ENCODE data around the gene LIPC. TPM values are rescaled to one million over a fixed set of nuclear protein-coding genes. Genes with fewer than 3 reads are reported as not detected.

Gene LIPC
- total and polyA plus RNA-seq, 4 donors: 0.17 to 0.99 (median 0.62) TPM

DNA sequence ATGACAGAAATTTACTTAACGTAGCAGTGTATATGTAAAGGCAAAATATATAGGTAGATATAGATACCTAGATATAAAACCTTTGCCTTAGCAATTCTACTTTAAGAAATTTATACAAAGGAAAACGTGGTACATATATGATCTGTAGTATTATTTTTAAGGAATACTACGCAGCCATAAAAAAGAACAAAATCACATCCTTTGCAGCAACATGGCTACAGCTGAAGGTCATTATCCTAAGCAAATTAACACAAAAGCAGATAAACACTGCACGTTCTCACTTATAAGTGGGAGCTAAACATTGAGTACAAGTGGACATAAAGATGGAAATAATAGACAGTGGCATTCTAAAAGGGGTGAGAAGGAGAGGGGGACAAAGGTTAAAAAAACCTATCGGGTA, 14.8 kb upstream of the LIPC start:
- Histone ChIP-seq H3K36me3 (ENCODE audit: control insufficient read depth, insufficient read depth, low read length) (no peaks in the 10 kb centered on the region), H3K4me1 (ENCODE audit: control insufficient read depth, insufficient read depth, low read length) (no peaks in the 10 kb centered on the region), H3K4me3 (ENCODE audit: low read depth, low read length) (no peak overlapping the region), H3K27ac (ENCODE audit: low read depth, low read length) (no peak overlapping the region), H3K27me3 (ENCODE audit: control insufficient read depth, insufficient read depth, low read length) (no peaks in the 10 kb centered on the region), H3K9me3 (ENCODE audit: control insufficient read depth, insufficient read depth, low read length) (no peaks in the 10 kb centered on the region)
- DNase-seq (ENCODE audit: low read depth in 4 of 6, low spot score in 6 of 6): no peak
- WGBS (ENCODE audit: insufficient coverage): no CpG with 5 or more reads among the region's 5 CpGs

DNA sequence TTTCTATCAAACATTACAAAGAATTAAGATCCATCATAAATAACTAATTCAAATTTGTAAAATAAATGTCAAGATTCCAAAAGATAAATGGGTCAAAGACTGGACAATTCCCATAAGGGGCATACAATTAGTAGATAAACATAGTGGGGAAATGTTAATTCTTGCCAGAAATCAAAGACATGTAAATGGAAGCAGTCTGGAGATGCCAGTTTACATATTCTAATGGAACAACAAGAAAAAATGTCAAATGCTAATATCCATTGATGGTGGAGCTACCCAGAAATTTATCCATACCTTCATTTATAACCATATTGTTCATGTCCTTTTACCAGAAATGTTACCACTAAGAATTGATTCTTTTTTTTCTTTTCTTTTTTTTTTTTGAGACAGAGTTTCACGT, 13.7 kb upstream of the LIPC start:
- Histone ChIP-seq H3K4me1 (ENCODE audit: control insufficient read depth, insufficient read depth, low read length) (no peaks in the 10 kb centered on the region), H3K9me3 (ENCODE audit: control insufficient read depth, insufficient read depth, low read length) (no peaks in the 10 kb centered on the region), H3K36me3 (ENCODE audit: control insufficient read depth, insufficient read depth, low read length) (no peaks in the 10 kb centered on the region), H3K27me3 (ENCODE audit: control insufficient read depth, insufficient read depth, low read length) (no peaks in the 10 kb centered on the region), H3K4me3 (ENCODE audit: low read depth, low read length) (no peak overlapping the region), H3K27ac (ENCODE audit: low read depth, low read length) (no peak overlapping the region)
- DNase-seq (ENCODE audit: low read depth in 4 of 6, low spot score in 6 of 6): no peak
- WGBS (ENCODE audit: insufficient coverage): 86% methylated on average over 1 of the region's 1 CpG

DNA sequence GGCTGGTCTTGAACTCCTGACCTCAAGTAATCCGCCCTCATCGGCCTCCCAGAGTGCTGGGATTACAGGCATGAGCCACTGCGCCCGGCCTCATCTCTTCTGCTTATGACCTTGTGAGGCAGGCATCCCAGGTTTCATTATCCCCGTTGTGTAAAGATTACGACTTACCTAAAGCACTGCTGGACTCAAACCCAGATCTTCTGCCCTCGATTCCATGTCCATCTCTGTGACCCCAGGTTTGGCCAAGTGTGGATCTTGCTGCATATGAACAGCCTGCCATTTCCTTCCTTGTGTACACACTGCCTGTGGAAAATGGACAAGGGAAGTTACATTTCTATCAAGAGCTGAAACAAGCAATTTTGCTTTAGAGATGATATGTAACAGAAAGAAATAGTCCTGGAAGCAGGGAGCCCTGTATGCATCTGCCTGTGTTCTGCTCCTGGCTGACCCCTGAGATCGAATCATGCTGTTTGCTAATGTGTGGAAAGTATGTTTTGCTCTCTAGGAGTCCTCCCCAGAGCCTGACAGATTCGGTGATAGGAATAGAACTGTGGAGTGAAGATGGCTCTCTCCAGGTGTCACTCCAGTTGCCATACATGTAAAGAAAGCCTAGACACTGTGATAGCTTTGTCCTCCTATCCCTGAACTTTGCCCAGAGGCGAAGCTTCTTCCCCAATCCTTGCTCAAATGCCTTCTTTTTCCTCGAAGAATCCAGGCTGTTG, 11.8 kb upstream of the LIPC start:
- Histone ChIP-seq H3K27ac (ENCODE audit: low read depth, low read length) (no peak overlapping the region), H3K4me1 (ENCODE audit: control insufficient read depth, insufficient read depth, low read length) (no peaks in the 10 kb centered on the region), H3K27me3 (ENCODE audit: control insufficient read depth, insufficient read depth, low read length) (no peaks in the 10 kb centered on the region), H3K9me3 (ENCODE audit: control insufficient read depth, insufficient read depth, low read length) (no peaks in the 10 kb centered on the region), H3K4me3 (ENCODE audit: low read depth, low read length) (no peak overlapping the region), H3K36me3 (ENCODE audit: control insufficient read depth, insufficient read depth, low read length) (no peaks in the 10 kb centered on the region)
- WGBS (ENCODE audit: insufficient coverage): 98% methylated on average over 9 of the region's 11 CpGs
- no peak for DNase-seq (ENCODE audit: low read depth in 4 of 6, low spot score in 6 of 6)

DNA sequence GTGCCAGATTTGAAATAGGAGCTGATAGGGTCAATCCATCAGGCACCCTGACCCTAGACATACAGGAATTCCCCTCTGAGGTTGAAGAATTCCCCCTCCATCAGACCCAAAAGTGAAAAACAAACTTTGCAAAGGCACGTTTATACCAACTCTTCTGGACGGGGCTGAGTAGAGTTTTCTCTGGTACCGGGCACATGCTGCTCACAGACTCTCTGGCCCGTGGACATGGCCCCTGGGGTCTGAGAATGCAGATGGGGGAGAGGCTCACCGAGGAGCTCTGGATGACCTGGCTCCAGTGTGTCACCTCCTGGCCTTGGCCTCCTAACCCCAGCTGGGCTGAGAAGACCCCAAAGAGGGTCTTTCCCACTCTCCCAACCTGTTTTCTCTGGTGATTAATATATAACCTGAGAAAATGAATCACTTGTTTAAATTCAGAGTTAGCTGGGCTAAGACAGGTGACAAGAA, 11.2 kb upstream of the LIPC start:
- no peaks in the 10 kb centered on the region for H3K27me3 ChIP-seq (ENCODE audit: control insufficient read depth, insufficient read depth, low read length)
- no peak for DNase-seq (ENCODE audit: low read depth in 4 of 6, low spot score in 6 of 6)
- H3K27ac ChIP-seq (ENCODE audit: low read depth, low read length): no peak overlapping the region
- no peak overlapping the region for H3K4me3 ChIP-seq (ENCODE audit: low read depth, low read length)
- no peaks in the 10 kb centered on the region for H3K9me3 ChIP-seq (ENCODE audit: control insufficient read depth, insufficient read depth, low read length)
- no peaks in the 10 kb centered on the region for H3K36me3 ChIP-seq (ENCODE audit: control insufficient read depth, insufficient read depth, low read length)
- 72% methylated on average over 5 of the region's 5 CpGs for WGBS (ENCODE audit: insufficient coverage)
- H3K4me1 ChIP-seq (ENCODE audit: control insufficient read depth, insufficient read depth, low read length): no peaks in the 10 kb centered on the region

DNA sequence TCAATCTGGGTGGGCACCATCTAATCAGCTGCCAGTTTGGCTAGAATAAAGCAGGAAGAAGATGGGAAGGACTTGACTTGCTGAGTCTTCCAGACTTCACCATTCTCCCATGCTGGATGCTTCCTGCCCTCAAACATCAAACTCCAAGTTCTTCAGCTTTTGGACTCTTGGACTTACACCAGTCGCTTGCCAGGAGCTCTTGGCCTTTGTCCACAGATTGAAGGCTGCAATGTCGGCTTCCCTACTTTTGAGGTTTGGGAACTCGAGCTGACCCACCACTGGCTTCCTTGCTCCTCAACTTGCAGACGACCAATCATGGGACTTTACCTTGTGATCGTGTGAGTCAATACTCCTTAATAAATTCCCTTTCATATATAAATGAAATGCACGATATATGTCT, 8.6 kb upstream of the LIPC start:
- Histone ChIP-seq H3K27ac (ENCODE audit: low read depth, low read length) (no peak overlapping the region), H3K4me3 (ENCODE audit: low read depth, low read length) (no peak overlapping the region), H3K27me3 (ENCODE audit: control insufficient read depth, insufficient read depth, low read length) (no peaks in the 10 kb centered on the region), H3K4me1 (ENCODE audit: control insufficient read depth, insufficient read depth, low read length) (no peaks in the 10 kb centered on the region), H3K36me3 (ENCODE audit: control insufficient read depth, insufficient read depth, low read length) (no peaks in the 10 kb centered on the region), H3K9me3 (ENCODE audit: control insufficient read depth, insufficient read depth, low read length) (no peaks in the 10 kb centered on the region)
- no peak for DNase-seq (ENCODE audit: low read depth in 4 of 6, low spot score in 6 of 6)
- WGBS (ENCODE audit: insufficient coverage): 84% methylated on average over 5 of the region's 6 CpGs

DNA sequence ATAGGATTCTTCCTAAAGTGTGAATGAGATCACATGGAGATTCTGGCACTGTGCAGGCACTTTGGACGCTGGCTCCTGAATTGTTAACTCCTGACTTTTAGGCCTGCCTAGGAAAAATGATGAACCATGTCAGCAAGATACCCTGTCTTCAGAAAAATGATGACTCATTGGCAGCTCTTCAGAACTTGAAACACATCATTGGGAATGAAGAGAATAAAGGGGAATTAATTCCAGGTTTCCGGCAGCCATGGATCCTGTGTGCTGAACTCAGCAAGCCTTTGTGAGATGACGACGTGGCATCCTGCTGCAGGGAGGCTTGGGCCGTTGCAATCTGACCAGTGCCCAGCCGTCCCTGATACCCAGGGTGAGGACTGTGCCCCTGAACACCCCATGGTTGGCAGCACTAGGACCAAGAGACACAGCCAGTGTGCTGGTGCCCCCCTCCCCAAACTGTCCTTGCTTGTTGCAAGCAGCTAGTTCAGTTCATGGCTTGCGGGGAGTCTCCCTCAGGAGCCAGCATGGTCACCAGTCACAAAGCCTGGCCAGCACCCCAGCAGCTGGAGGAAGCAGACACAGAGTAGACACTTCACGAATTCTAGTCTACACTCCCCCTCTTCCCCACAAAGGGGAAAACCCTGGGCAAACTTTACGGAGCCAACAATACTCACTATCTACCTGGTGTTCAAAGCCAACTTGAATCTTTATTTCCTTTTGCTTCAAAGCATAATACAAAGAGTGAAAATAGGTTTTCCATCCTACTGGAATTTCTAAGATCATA, 7.8 kb upstream of the LIPC start:
- WGBS (ENCODE audit: insufficient coverage): 73% methylated on average over 7 of the region's 9 CpGs
- H3K36me3 ChIP-seq (ENCODE audit: control insufficient read depth, insufficient read depth, low read length): no peaks in the 10 kb centered on the region
- H3K9me3 ChIP-seq (ENCODE audit: control insufficient read depth, insufficient read depth, low read length): no peaks in the 10 kb centered on the region
- H3K4me3 ChIP-seq (ENCODE audit: low read depth, low read length): no peak overlapping the region
- no peaks in the 10 kb centered on the region for H3K4me1 ChIP-seq (ENCODE audit: control insufficient read depth, insufficient read depth, low read length)
- DNase-seq (ENCODE audit: low read depth in 4 of 6, low spot score in 6 of 6): no peak
- no peak overlapping the region for H3K27ac ChIP-seq (ENCODE audit: low read depth, low read length)
- no peaks in the 10 kb centered on the region for H3K27me3 ChIP-seq (ENCODE audit: control insufficient read depth, insufficient read depth, low read length)

DNA sequence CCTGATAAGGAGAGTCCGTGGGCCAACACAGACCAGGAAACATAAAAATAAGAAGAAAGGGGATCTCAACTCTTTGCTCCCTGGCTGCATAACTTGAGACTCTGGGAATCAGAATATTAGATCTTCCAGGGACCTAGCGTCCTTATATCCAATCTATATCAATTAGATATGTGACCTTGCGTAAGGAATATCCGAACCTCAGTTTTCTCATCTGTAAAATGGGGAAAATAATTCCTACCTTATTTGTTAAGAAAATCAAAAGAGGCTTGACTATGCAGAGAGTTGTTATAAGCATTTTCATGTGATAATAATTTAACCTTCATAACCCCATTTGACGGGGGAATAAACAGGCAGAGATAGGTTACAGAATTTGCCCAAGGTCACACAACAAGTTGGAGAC, 7.1 kb upstream of the LIPC start:
- Histone ChIP-seq H3K4me3 (ENCODE audit: low read depth, low read length) (no peak overlapping the region), H3K36me3 (ENCODE audit: control insufficient read depth, insufficient read depth, low read length) (no peaks in the 10 kb centered on the region), H3K4me1 (ENCODE audit: control insufficient read depth, insufficient read depth, low read length) (no peaks in the 10 kb centered on the region), H3K27me3 (ENCODE audit: control insufficient read depth, insufficient read depth, low read length) (no peaks in the 10 kb centered on the region), H3K9me3 (ENCODE audit: control insufficient read depth, insufficient read depth, low read length) (no peaks in the 10 kb centered on the region), H3K27ac (ENCODE audit: low read depth, low read length) (no peak overlapping the region)
- no peak for DNase-seq (ENCODE audit: low read depth in 4 of 6, low spot score in 6 of 6)
- WGBS (ENCODE audit: insufficient coverage): no CpG with 5 or more reads among the region's 5 CpGs

DNA sequence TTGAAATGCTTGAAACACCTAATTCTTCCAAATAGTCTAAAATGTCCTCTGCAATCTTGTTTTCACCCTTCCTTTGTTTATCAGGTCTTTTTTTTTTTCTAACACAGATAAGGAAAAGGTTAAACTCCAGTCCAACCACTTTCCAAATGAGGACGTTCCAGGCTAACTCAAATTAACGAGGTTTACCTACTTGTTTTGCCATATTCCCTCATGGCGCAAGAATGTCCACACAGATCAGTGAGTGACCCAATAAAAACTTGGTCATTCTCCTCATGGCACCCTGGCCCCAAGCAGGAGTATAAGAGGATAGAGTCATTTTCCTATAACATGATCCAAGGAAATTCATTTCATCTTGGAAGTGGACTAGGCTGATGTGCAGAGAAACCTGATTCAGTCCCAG, 6.6 kb upstream of the LIPC start:
- Histone ChIP-seq H3K27me3 (ENCODE audit: control insufficient read depth, insufficient read depth, low read length) (no peaks in the 10 kb centered on the region), H3K36me3 (ENCODE audit: control insufficient read depth, insufficient read depth, low read length) (no peaks in the 10 kb centered on the region), H3K27ac (ENCODE audit: low read depth, low read length) (no peak overlapping the region), H3K4me3 (ENCODE audit: low read depth, low read length) (no peak overlapping the region), H3K9me3 (ENCODE audit: control insufficient read depth, insufficient read depth, low read length) (no peaks in the 10 kb centered on the region), H3K4me1 (ENCODE audit: control insufficient read depth, insufficient read depth, low read length) (no peaks in the 10 kb centered on the region)
- WGBS (ENCODE audit: insufficient coverage): 80% methylated on average over 1 of the region's 3 CpGs
- DNase-seq (ENCODE audit: low read depth in 4 of 6, low spot score in 6 of 6): no peak

DNA sequence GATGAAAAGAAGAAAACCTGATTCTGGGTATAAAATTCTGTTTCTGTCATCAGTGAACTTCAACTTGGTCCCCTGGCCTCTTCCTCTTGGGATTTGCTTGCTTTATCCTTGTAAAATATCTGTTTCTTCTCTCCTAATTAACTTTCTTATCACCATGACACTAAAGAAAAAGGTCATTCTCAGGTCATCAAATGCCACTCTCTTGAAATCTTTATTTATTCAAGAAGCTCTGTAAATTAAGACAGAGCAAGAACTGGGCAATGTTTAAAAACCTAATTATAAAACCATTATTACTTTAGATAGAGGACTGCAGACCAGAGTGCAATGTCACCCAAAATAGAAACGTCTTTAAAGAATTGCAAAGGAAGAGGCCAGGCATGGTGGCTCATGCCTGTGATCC, 6.0 kb upstream of the LIPC start:
- WGBS (ENCODE audit: insufficient coverage): 78% methylated on average over 1 of the region's 1 CpG
- no peaks in the 10 kb centered on the region for H3K36me3 ChIP-seq (ENCODE audit: control insufficient read depth, insufficient read depth, low read length)
- H3K27me3 ChIP-seq (ENCODE audit: control insufficient read depth, insufficient read depth, low read length): no peaks in the 10 kb centered on the region
- H3K4me3 ChIP-seq (ENCODE audit: low read depth, low read length): no peak overlapping the region
- no peaks in the 10 kb centered on the region for H3K9me3 ChIP-seq (ENCODE audit: control insufficient read depth, insufficient read depth, low read length)
- no peaks in the 10 kb centered on the region for H3K4me1 ChIP-seq (ENCODE audit: control insufficient read depth, insufficient read depth, low read length)
- no peak for DNase-seq (ENCODE audit: low read depth in 4 of 6, low spot score in 6 of 6)
- no peak overlapping the region for H3K27ac ChIP-seq (ENCODE audit: low read depth, low read length)

DNA sequence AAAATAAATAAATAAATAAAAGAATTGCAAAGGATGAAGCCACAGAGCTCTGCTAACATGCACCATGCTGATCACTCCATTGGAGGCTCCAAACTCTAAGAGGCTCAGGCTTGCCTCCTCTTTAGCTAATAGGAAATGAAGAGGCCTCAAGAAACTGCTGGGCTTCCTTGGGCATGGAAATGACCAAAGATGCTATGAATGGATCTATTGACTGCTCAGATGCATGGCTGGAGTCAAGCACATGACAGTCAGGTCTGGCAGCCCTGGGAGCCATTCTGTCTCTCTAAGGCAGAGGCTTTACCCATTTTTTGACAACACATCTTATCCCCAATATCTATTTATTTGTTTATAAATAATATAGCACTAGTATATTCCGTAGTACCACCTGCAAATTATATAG, 5.3 kb upstream of the LIPC start:
- no peaks in the 10 kb centered on the region for H3K4me1 ChIP-seq (ENCODE audit: control insufficient read depth, insufficient read depth, low read length)
- H3K9me3 ChIP-seq (ENCODE audit: control insufficient read depth, insufficient read depth, low read length): no peaks in the 10 kb centered on the region
- DNase-seq (ENCODE audit: low read depth in 4 of 6, low spot score in 6 of 6): no peak
- no peak overlapping the region for H3K27ac ChIP-seq (ENCODE audit: low read depth, low read length)
- no peaks in the 10 kb centered on the region for H3K27me3 ChIP-seq (ENCODE audit: control insufficient read depth, insufficient read depth, low read length)
- no peak overlapping the region for H3K4me3 ChIP-seq (ENCODE audit: low read depth, low read length)
- no CpG with 5 or more reads among the region's 1 CpG for WGBS (ENCODE audit: insufficient coverage)
- H3K36me3 ChIP-seq (ENCODE audit: control insufficient read depth, insufficient read depth, low read length): no peaks in the 10 kb centered on the region

Data from spinal cord (tissue), 10 donors.